T-cell (primary cell): Measurements from ENCODE around the gene ARL6IP1. TPM values are rescaled to one million over a fixed set of nuclear protein-coding genes. Genes with fewer than 3 reads are reported as not detected.

Experiments
- ATAC-seq, 4 experiments: fragments of 200-7000 bp in 3 of 4; fragments of 150-1000 bp in 1 of 4; cut with Tn5 transposase; replicated peaks in 1 of 4; 1 replicate in 3 of 4; 2 replicates in 1 of 4; pipeline ENCODE4 v1.10.0; 2021; ENCODE audit warnings: moderate library complexity in 3 of 4, mild to moderate bottlenecking in 2 of 4, moderate number of reproducible peaks in 1 of 4
- CTCF ChIA-PET, 2 donors: fragments of 300-600 bp; sonication (Branson Sonifier 250); formaldehyde crosslinking; loops; one replicate each; lab custom pipeline; 2022; ENCODE audit warnings: antibody characterized with exemption in 2 of 2; lab: Charles Lee
- POLR2A ChIA-PET, 2 donors: fragments of 300-600 bp; sonication (Branson Sonifier 250); formaldehyde crosslinking; loops; one replicate each; lab custom pipeline; 2022; ENCODE audit warnings: antibody characterized with exemption in 2 of 2; lab: Charles Lee
- DNase-seq, 35 experiments: peaks; one replicate each; pipeline versions ENCODE4 v3.0.0 to v3.0.0-alpha.2; 2013 to 2023
- H3K27ac ChIP-seq: one replicate; pipeline ENCODE4 v1.5.1; 2013; ENCODE audit warnings: low read length
- H3K27me3 ChIP-seq, 2 experiments: replicated peaks in 1 of 2; 1 replicate in 1 of 2; 2 replicates in 1 of 2; pipeline versions ENCODE4 v1.6.1 to v1.7.0; 2013; ENCODE audit warnings: low read length in 1 of 2, mixed read lengths in 1 of 2; ENCODE audit not compliant: control insufficient read depth in 2 of 2, insufficient read depth in 2 of 2; ENCODE audit errors: extremely low read depth in 1 of 2
- H3K36me3 ChIP-seq, 2 donors: 1 replicate in 1 of 2; 2 replicates in 1 of 2; pipeline versions ENCODE4 v1.6.1 to v1.7.0; 2013; ENCODE audit warnings: low read length in 1 of 2; ENCODE audit not compliant: control insufficient read depth in 2 of 2, insufficient read depth in 1 of 2; ENCODE audit errors: extremely low read depth in 1 of 2
- H3K4me1 ChIP-seq, 2 experiments: 1 replicate in 1 of 2; 2 replicates in 1 of 2; pipeline versions ENCODE4 v1.6.1 to v1.7.0; 2013; ENCODE audit warnings: low read length in 2 of 2, mixed read lengths in 1 of 2; ENCODE audit not compliant: insufficient read depth in 2 of 2, control insufficient read depth in 1 of 2; ENCODE audit errors: extremely low read depth in 1 of 2
- H3K4me3 ChIP-seq, 2 donors: 1 replicate in 1 of 2; 2 replicates in 1 of 2; pipeline versions ENCODE4 v1.5.1 to v1.7.0; 2013; ENCODE audit warnings: mild to moderate bottlenecking in 2 of 2, low read length in 1 of 2, moderate library complexity in 1 of 2; ENCODE audit not compliant: control insufficient read depth in 1 of 2; ENCODE audit errors: extremely low read depth in 1 of 2
- H3K9me3 ChIP-seq: 2 replicates; pipeline ENCODE4 v1.7.0; 2013
- H3K27ac Mint-ChIP-seq, 2 donors: one replicate each; pipeline ENCODE4 v1.8.0; 2020 to 2021; ENCODE audit warnings: mild to moderate bottlenecking in 2 of 2, mixed read lengths in 2 of 2
- H3K27me3 Mint-ChIP-seq, 2 donors: one replicate each; pipeline ENCODE4 v1.8.0; 2021 to 2022; ENCODE audit warnings: mixed read lengths in 2 of 2
- H3K36me3 Mint-ChIP-seq: one replicate; pipeline ENCODE4 v1.8.0; 2021; ENCODE audit warnings: mixed read lengths
- H3K4me1 Mint-ChIP-seq, 3 donors: one replicate each; pipeline ENCODE4 v1.8.0; 2020 to 2022; ENCODE audit warnings: mixed read lengths in 3 of 3, mild to moderate bottlenecking in 1 of 3
- H3K4me3 Mint-ChIP-seq, 3 donors: one replicate each; pipeline ENCODE4 v1.8.0; 2020 to 2022; ENCODE audit warnings: mild to moderate bottlenecking in 3 of 3, mixed read lengths in 3 of 3, moderate library complexity in 3 of 3
- H3K9me3 Mint-ChIP-seq, 3 donors: one replicate each; pipeline ENCODE4 v1.8.0; 2020 to 2022; ENCODE audit warnings: mixed read lengths in 3 of 3
- WGBS: methylation state at CpG from one replicate; pipeline ENCODE4 v1.1.5; 2013; ENCODE audit warnings: missing lambda C conversion rate; ENCODE audit not compliant: insufficient coverage; 5-methylcytosine and 5-hydroxymethylcytosine counted together
- total RNA-seq, 35 experiments: library from RNA in 6 of 35; stranded (reverse) in 6 of 35; fragments of 120-200 nt in 1 of 35; gene quantifications; one replicate each; pipeline versions ENCODE4 v1.2.1 to v1.2.4 and lab custom pipeline; 2013 to 2026

Gene ARL6IP1
- total RNA-seq (100 to 1,000 TPM in 2 of 5 donors, 10 to 100 TPM in 3; 78.8 to 122 (median 89.5) TPM), total RNA-seq (lab: John Stamatoyannopoulos, UW) (73.6 to 182 (median 117) reads per million in 29 experiments)
- 138 TPM for total RNA-seq (2013)

- Histone ChIP-seq H3K4me1 (peaks cover 18 to 38% of the 10 kb centered on the region in 2 experiments), H3K27ac (peak within 1 kb of the TSS; percentile 77), H3K4me3 (peak within 1 kb of the TSS; percentile 78 to 96), H3K36me3 (peaks cover 0 to 9% of the 10 kb centered on the region in 2 donors), H3K9me3 (no peaks in the 10 kb centered on the region), H3K27me3 (no peaks in the 10 kb centered on the region)
- H3K36me3 Mint-ChIP-seq, result peaks cover 17% of the 10 kb centered on the region
- CTCF ChIA-PET, result interaction anchor here (0.6 to 3.4 kb wide), 23 partner anchors 9 to 1083 kb away, joined by 3 to 86 read pairs (median 4); partner anchors contain the start of genes COQ7 (in 1 of the 2), RPS15A (in 1 of the 2), SMG1 (in 1 of the 2) and VPS35L (in 1 of the 2)
- DNase-seq, result peak; percentile 95 to 100 (median 99)
- no peaks in the 10 kb centered on the region for H3K27me3 Mint-ChIP-seq
- POLR2A ChIA-PET, result interaction anchor here (0.5 to 3.6 kb wide), 17 partner anchors 8 to 1473 kb away, joined by 3 to 42 read pairs (median 3); partner anchors contain the start of genes RPS15A (in 2 of the 2), COQ7 (in 1 of the 2) and VPS35L (in 1 of the 2)
- H3K27ac Mint-ChIP-seq, result peak within 1 kb of the TSS; percentile 93 to 96
- peaks cover 49 to 73% (median 72%) of the 10 kb centered on the region in 3 donors for H3K4me1 Mint-ChIP-seq
- no peaks in the 10 kb centered on the region for H3K9me3 Mint-ChIP-seq
- WGBS, result 0% methylated on average over 77 of the region's 77 CpGs
- peak within 1 kb of the TSS; percentile 90 to 96 (median 91) for H3K4me3 Mint-ChIP-seq
- peak; percentile 92 to 98 (median 96) for ATAC-seq
These were observed at the start of gene ARL6IP1 for GRCh38 chr16:18801145-18801972. Gene ARL6IP1 (minus strand): TSS chr16:18801549. CDS start chr16:18801466, 83 bp downstream.

- no CpG with 5 or more reads among the region's 1 CpG for WGBS
- Histone ChIP-seq H3K9me3 (no peaks in the 10 kb centered on the region), H3K36me3 (peaks cover 11 to 79% of the 10 kb centered on the region in 2 donors), H3K4me1 (no peaks in the 10 kb centered on the region), H3K4me3 (no peak overlapping the region), H3K27me3 (no peaks in the 10 kb centered on the region), H3K27ac (no peak overlapping the region)
- no peaks in the 10 kb centered on the region for H3K9me3 Mint-ChIP-seq
- CTCF ChIA-PET, result interaction anchor here in 1 of 2 donors (2.3 kb wide), 1 partner anchor 45 kb away, joined by 11 read pairs; the partner anchor contains the start of gene ARL6IP1
- peaks cover 65% of the 10 kb centered on the region for H3K36me3 Mint-ChIP-seq
- ATAC-seq (no peak), DNase-seq (no peak)
- POLR2A ChIA-PET, result no interaction called here
- H3K4me1 Mint-ChIP-seq, result peaks cover 0 to 1% (median 0%) of the 10 kb centered on the region in 3 donors
- H3K27me3 Mint-ChIP-seq, result no peaks in the 10 kb centered on the region
- H3K27ac Mint-ChIP-seq, result no peak overlapping the region
- H3K4me3 Mint-ChIP-seq, result no peak overlapping the region
These were observed 45.1 kb upstream of the ARL6IP1 start for GRCh38 chr16:18846416-18846815.

GRCh38 chr16:18842565-18842964, 41.2 kb upstream of the ARL6IP1 start:
- 100% methylated on average over 2 of the region's 6 CpGs for WGBS
- H3K4me3 ChIP-seq, result no peak overlapping the region
- no peaks in the 10 kb centered on the region for H3K4me1 ChIP-seq
- CTCF ChIA-PET, result no interaction called here
- peaks cover 0 to 1% (median 0%) of the 10 kb centered on the region in 3 donors for H3K4me1 Mint-ChIP-seq
- no peak for ATAC-seq
- no peaks in the 10 kb centered on the region for H3K9me3 ChIP-seq
- no peak for DNase-seq
- H3K9me3 Mint-ChIP-seq, result no peaks in the 10 kb centered on the region
- no peaks in the 10 kb centered on the region for H3K27me3 Mint-ChIP-seq
- POLR2A ChIA-PET, result no interaction called here
- H3K27ac Mint-ChIP-seq, result no peak overlapping the region
- H3K36me3 ChIP-seq, result peaks cover 8 to 77% of the 10 kb centered on the region in 2 donors
- no peaks in the 10 kb centered on the region for H3K27me3 ChIP-seq
- no peak overlapping the region for H3K27ac ChIP-seq
- peaks cover 67% of the 10 kb centered on the region for H3K36me3 Mint-ChIP-seq
- no peak overlapping the region for H3K4me3 Mint-ChIP-seq

DNA sequence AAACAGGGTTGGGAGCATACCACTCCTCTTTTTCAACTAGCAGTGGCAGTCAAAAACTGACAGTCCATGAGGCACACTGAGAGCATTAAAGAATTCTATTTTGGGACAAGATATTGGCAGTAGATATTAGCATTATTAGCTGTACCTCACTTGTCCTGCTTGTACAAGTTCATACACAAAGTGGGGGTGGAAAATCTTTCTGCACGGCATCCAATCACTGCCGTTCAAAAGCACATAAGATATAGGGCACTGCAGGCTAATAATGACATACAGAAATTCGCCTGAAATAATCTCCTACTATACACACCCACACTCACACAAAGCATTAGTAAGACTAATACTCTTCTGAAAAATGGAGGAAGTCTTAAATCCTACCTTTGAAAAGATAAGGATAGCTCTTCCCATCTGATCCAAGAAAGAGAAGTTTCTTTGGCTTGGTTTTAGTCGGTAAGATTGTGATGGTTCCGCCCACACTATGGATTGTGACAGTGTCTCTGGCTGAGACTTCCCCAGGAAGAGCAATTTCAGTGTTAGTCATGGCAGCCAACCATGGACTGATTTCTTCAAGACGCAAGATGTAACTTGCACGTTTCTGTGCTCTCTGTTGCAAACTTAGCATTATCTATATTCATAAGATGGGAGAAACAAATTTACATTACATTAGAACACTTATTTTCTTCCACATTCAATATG, 40.6 kb upstream of the ARL6IP1 start:
- ATAC-seq (no peak), DNase-seq (no peak)
- Mint-ChIP-seq H3K27me3 (no peaks in the 10 kb centered on the region), H3K4me1 (peaks cover 0 to 1% (median 0%) of the 10 kb centered on the region in 3 donors), H3K9me3 (no peaks in the 10 kb centered on the region), H3K36me3 (peaks cover 67% of the 10 kb centered on the region), H3K27ac (no peak overlapping the region), H3K4me3 (no peak overlapping the region)
- Histone ChIP-seq H3K9me3 (no peaks in the 10 kb centered on the region), H3K36me3 (peaks cover 8 to 77% of the 10 kb centered on the region in 2 donors), H3K27ac (no peak overlapping the region), H3K4me1 (no peaks in the 10 kb centered on the region), H3K4me3 (no peak overlapping the region), H3K27me3 (no peaks in the 10 kb centered on the region)
- WGBS, result 100% methylated on average over 1 of the region's 7 CpGs
- POLR2A ChIA-PET, result no interaction called here
- CTCF ChIA-PET, result no interaction called here

- Histone ChIP-seq H3K4me1 (no peaks in the 10 kb centered on the region), H3K27ac (no peak overlapping the region), H3K4me3 (no peak overlapping the region), H3K36me3 (peaks cover 16 to 83% of the 10 kb centered on the region in 2 donors), H3K9me3 (no peaks in the 10 kb centered on the region), H3K27me3 (no peaks in the 10 kb centered on the region)
- no peaks in the 10 kb centered on the region for H3K27me3 Mint-ChIP-seq
- ChIA-PET POLR2A (no interaction called here), CTCF (no interaction called here)
- no peak overlapping the region for H3K4me3 Mint-ChIP-seq
- H3K9me3 Mint-ChIP-seq, result no peaks in the 10 kb centered on the region
- ATAC-seq (no peak), DNase-seq (no peak)
- H3K27ac Mint-ChIP-seq, result peak overlapping the region in 1 of 2 donors; percentile 31
- no peaks in the 10 kb centered on the region for H3K4me1 Mint-ChIP-seq
- WGBS, result no CpG with 5 or more reads among the region's 6 CpGs
- peaks cover 67% of the 10 kb centered on the region for H3K36me3 Mint-ChIP-seq
These were observed 38.2 kb upstream of the ARL6IP1 start for GRCh38 chr16:18839555-18839954.

DNA sequence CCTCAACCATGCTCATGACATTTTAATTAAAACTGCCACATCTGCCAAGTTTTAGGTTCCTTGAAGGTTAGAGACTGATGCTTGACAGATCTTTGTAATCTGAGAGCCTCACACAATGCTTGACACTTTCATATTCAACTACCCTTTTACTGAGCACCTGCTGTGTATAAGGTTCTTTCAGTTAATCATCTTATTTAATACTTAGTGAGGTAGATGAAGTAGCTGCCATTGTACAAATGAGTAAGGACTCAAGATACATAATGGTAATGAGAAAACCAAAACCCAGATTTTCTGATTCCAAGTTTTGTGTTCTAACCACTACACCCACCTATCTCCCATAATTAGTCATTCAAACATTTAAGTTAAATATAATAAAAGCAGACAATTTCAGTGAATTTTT, 35.4 kb upstream of the ARL6IP1 start:
- Histone ChIP-seq H3K4me3 (no peak overlapping the region), H3K27ac (no peak overlapping the region), H3K4me1 (no peaks in the 10 kb centered on the region), H3K27me3 (no peaks in the 10 kb centered on the region), H3K36me3 (peaks cover 16 to 89% of the 10 kb centered on the region in 2 donors), H3K9me3 (no peaks in the 10 kb centered on the region)
- CTCF ChIA-PET, result interaction anchor here (0.5 to 1.7 kb wide), 2 partner anchors 36 to 38 kb away, joined by 3 to 4 read pairs; partner anchors contain the start of gene ARL6IP1 (in 1 of the 2)
- POLR2A ChIA-PET, result no interaction called here
- Mint-ChIP-seq H3K27me3 (no peaks in the 10 kb centered on the region), H3K4me3 (no peak overlapping the region), H3K4me1 (no peaks in the 10 kb centered on the region), H3K27ac (peak overlapping the region in 1 of 2 donors; percentile 2), H3K9me3 (no peaks in the 10 kb centered on the region), H3K36me3 (peaks cover 62% of the 10 kb centered on the region)
- DNase-seq, result no peak
- no peak for ATAC-seq
